ENCODE data around the gene PDIA3. TPM values are rescaled to one million over a fixed set of nuclear protein-coding genes. Genes with fewer than 3 reads are reported as not detected.
"Not testable (repeated sequence)": the region's sequence is repeated elsewhere in the genome, so short reads cannot be mapped to it uniquely, and the experiment has no call there.

Gene PDIA3
- total RNA-seq, result 82.5 and 83.1 TPM in 2 replicates
- total RNA-seq (2013), result 103 TPM
- polyA plus RNA-seq, result 42.7 and 122 TPM in 2 replicates
- polyA minus RNA-seq, result 123 and 262 TPM in 2 replicates

GRCh38 chr15:43746245-43746902 is at the start of gene PDIA3:
Gene PDIA3 (plus strand): TSS chr15:43746438. CDS start chr15:43746540, 102 bp downstream.
- Histone ChIP-seq H3K4me3 (ENCODE audit: control extremely low read depth in 1 of 5, extremely low read depth in 1 of 5, insufficient read depth in 1 of 5, low read depth in 2 of 5, low read length in 4 of 5) (peak within 1 kb of the TSS; percentile 54 to 91 (median 86)), H3K4me2 (replicated peaks; ENCODE audit: low read depth, low read length, poor library complexity, severe bottlenecking) (peak within 1 kb of the TSS; percentile 77), H3K9ac (ENCODE audit: low read length) (peak within 1 kb of the TSS; percentile 93), H3K27ac (ENCODE audit: low read length in 2 of 2) (peak within 1 kb of the TSS; percentile 95 to 97), H4K20me1 (ENCODE audit: control insufficient read depth, insufficient read depth, low read length, poor library complexity, severe bottlenecking) (peaks cover 29% of the 10 kb centered on the region), H3K79me2 (ENCODE audit: control insufficient read depth, insufficient read depth, low read length) (peaks cover 54% of the 10 kb centered on the region), H3K4me1 (ENCODE audit: control insufficient read depth in 2 of 2, insufficient read depth in 2 of 2, low read length in 2 of 2) (peaks cover 46 to 59% of the 10 kb centered on the region in 2 donors), H2AFZ (ENCODE audit: insufficient read depth, low read depth, low read length, poor library complexity, severe bottlenecking) (peak within 1 kb of the TSS; percentile 72)
- not testable (repeated sequence) for H3K27me3 Mint-ChIP-seq; H3K9me3 ChIP-seq (ENCODE audit: control extremely low read depth in 1 of 3, control insufficient read depth in 2 of 3, insufficient read depth in 1 of 3, low read length in 2 of 3); H3K36me3 ChIP-seq (replicated peaks in 1 of 2; ENCODE audit: control extremely low read depth in 1 of 2, control insufficient read depth in 1 of 2, extremely low read depth in 1 of 2, insufficient read depth in 2 of 2, low read length in 1 of 2); H3K9me3 Mint-ChIP-seq (ENCODE audit: insufficient read depth); H3K27me3 ChIP-seq (replicated peaks in 1 of 4; ENCODE audit: control extremely low read depth in 1 of 4, control insufficient read depth in 3 of 4, insufficient read depth in 4 of 4, low read length in 3 of 4)
- H3K4me3 Mint-ChIP-seq, result peak within 1 kb of the TSS; percentile 98
- POLR2A ChIA-PET, result interaction anchor here (1.7 kb wide), 1 partner anchor 30 kb away, joined by 12 read pairs; the partner anchor contains the start of gene ELL3
- DNase-seq, result peak; percentile 92
- ATAC-seq (ENCODE audit: low read depth), result peak; percentile 87
- peak within 1 kb of the TSS; percentile 96 for H3K27ac Mint-ChIP-seq
- peak; percentile 22 for TF ChIP-seq CTCF (IDR thresholded peaks at IDR 0.05)
- under 1% methylated on average over 84 of the region's 84 CpGs for WGBS (ENCODE audit: insufficient coverage)
- intact Hi-C loops (cut with micrococcal nuclease), result loop anchor here (1.0 to 5.0 kb wide), 4 partner anchors 46 to 824 kb away; partner anchors contain the start of genes SERF2 and TTBK2
- H3K4me1 Mint-ChIP-seq, result peaks cover 54% of the 10 kb centered on the region
- CTCF ChIA-PET, result interaction anchor here (1.6 kb wide), 1 partner anchor 24 kb away, joined by 7 read pairs; no protein-coding TSS in a partner anchor

GRCh38 chr15:43702174-43702573 is 44.1 kb upstream of the PDIA3 start:
- intact Hi-C loops (cut with micrococcal nuclease), result no loop called here
- Histone ChIP-seq H3K27me3 (replicated peaks in 1 of 4; ENCODE audit: control extremely low read depth in 1 of 4, control insufficient read depth in 3 of 4, insufficient read depth in 4 of 4, low read length in 3 of 4) (no peaks in the 10 kb centered on the region), H3K9ac (ENCODE audit: low read length) (no peak overlapping the region), H2AFZ (ENCODE audit: insufficient read depth, low read depth, low read length, poor library complexity, severe bottlenecking) (no peak overlapping the region), H3K79me2 (ENCODE audit: control insufficient read depth, insufficient read depth, low read length) (no peaks in the 10 kb centered on the region), H3K9me3 (ENCODE audit: control extremely low read depth in 1 of 3, control insufficient read depth in 2 of 3, insufficient read depth in 1 of 3, low read length in 2 of 3) (no peaks in the 10 kb centered on the region), H3K4me2 (replicated peaks; ENCODE audit: low read depth, low read length, poor library complexity, severe bottlenecking) (no peak overlapping the region), H3K4me3 (ENCODE audit: control extremely low read depth in 1 of 5, extremely low read depth in 1 of 5, insufficient read depth in 1 of 5, low read depth in 2 of 5, low read length in 4 of 5) (no peak overlapping the region), H3K36me3 (replicated peaks in 1 of 2; ENCODE audit: control extremely low read depth in 1 of 2, control insufficient read depth in 1 of 2, extremely low read depth in 1 of 2, insufficient read depth in 2 of 2, low read length in 1 of 2) (no peaks in the 10 kb centered on the region), H3K27ac (ENCODE audit: low read length in 2 of 2) (no peak overlapping the region), H3K4me1 (ENCODE audit: control insufficient read depth in 2 of 2, insufficient read depth in 2 of 2, low read length in 2 of 2) (no peaks in the 10 kb centered on the region), H4K20me1 (ENCODE audit: control insufficient read depth, insufficient read depth, low read length, poor library complexity, severe bottlenecking) (no peaks in the 10 kb centered on the region)
- no peaks in the 10 kb centered on the region for H3K4me1 Mint-ChIP-seq
- no peak overlapping the region for H3K27ac Mint-ChIP-seq
- H3K27me3 Mint-ChIP-seq, result peaks cover 37% of the 10 kb centered on the region
- H3K4me3 Mint-ChIP-seq, result no peak overlapping the region
- no peak for DNase-seq
- CTCF ChIA-PET, result no interaction called here
- ATAC-seq (ENCODE audit: low read depth), result no peak
- POLR2A ChIA-PET, result no interaction called here
- WGBS (ENCODE audit: insufficient coverage), result 73% methylated on average over 2 of the region's 7 CpGs
- H3K9me3 Mint-ChIP-seq (ENCODE audit: insufficient read depth), result no peaks in the 10 kb centered on the region
- TF ChIP-seq CTCF (IDR thresholded peaks at IDR 0.05) (no peak), EZH2 (IDR thresholded peaks at IDR 0.05; ENCODE audit: borderline replicate concordance, insufficient read depth, low read depth, low read length, poor library complexity, severe bottlenecking) (no peak)
